HCT116 (cell line): ENCODE measurements around the gene FAM20C. TPM values are rescaled to one million over a fixed set of nuclear protein-coding genes. Genes with fewer than 3 reads are reported as not detected.

ENCODE experiments used
- ATAC-seq: fragments of 200-7000 bp; cut with Tn5 transposase; 2 replicates; pipeline ENCODE4 v1.9.1; 2020; ENCODE audit warnings: mild to moderate bottlenecking, moderate library complexity
- BruUV-seq: library from RNA; stranded (reverse); fragments of 400-500 nt; replicated peaks from 2 replicates; lab custom pipeline; 2021; lab: Mats Ljungman, UMichigan
- CTCF ChIA-PET: fragments of 300-600 bp; sonication (Branson Sonifier 250); formaldehyde crosslinking; loops from one replicate; lab custom pipeline; 2021; ENCODE audit warnings: antibody characterized with exemption; lab: Charles Lee
- POLR2A ChIA-PET: fragments of 300-600, 350-600 bp; sonication (Branson Sonifier 250); formaldehyde crosslinking; loops from one replicate; lab custom pipeline; 2021; ENCODE audit warnings: antibody characterized with exemption; lab: Charles Lee
- RAD21 ChIA-PET, 2 experiments: fragments of 300-600 bp; sonication (Branson Sonifier 250); formaldehyde crosslinking; loops; one replicate each; lab custom pipeline; 2023; ENCODE audit warnings: low total read pairs in 2 of 2; ENCODE audit not compliant: uncharacterized antibody in 2 of 2, unreplicated experiment in 2 of 2, low non-redundant PET in 1 of 2; lab: Charles Lee
- DNase-seq: peaks from one replicate; pipeline ENCODE4 v3.0.0-alpha.2; 2010; ENCODE audit warnings: low read depth, low spot score
- H2AFZ ChIP-seq: fragments of 200-600 bp; shearing (Covaris generic), sonication (generic); 2 replicates; pipeline ENCODE4 v1.6.1; 2017; ENCODE audit warnings: low read depth, mixed run types, mixed read lengths, antibody characterized with exemption, low read length; ENCODE audit not compliant: poor library complexity, severe bottlenecking
- H3K27ac ChIP-seq: 2 replicates; pipeline ENCODE4 v1.5.1; 2012; ENCODE audit warnings: low read depth, low read length
- H3K27me3 ChIP-seq: fragments of 200-600 bp; sonication (generic); 2 replicates; pipeline ENCODE4 v1.6.1; 2016; ENCODE audit warnings: mixed run types, low read length, mixed read lengths; ENCODE audit not compliant: insufficient read depth
- H3K36me3 ChIP-seq, 2 experiments: fragments of 200-500 bp in 1 of 2; fragments of 200-600 bp in 1 of 2; sonication (Bioruptor generic) in 1 of 2; sonication (generic) in 1 of 2; 2 replicates each; pipeline versions ENCODE4 v1.5.1 to v1.6.1; 2014 to 2016; ENCODE audit warnings: low read length in 2 of 2, inconsistent platforms in 1 of 2, mixed read lengths in 1 of 2, mixed run types in 1 of 2; ENCODE audit not compliant: insufficient read depth in 2 of 2, control insufficient read depth in 1 of 2
- H3K4me1 ChIP-seq, 2 experiments: fragments of 200-600 bp in 1 of 2; sonication (generic) in 1 of 2; 2 replicates each; pipeline versions ENCODE4 v1.5.1 to v1.6.1; 2012 to 2017; ENCODE audit warnings: low read length in 2 of 2, inconsistent platforms in 1 of 2, mild to moderate bottlenecking in 1 of 2, mixed read lengths in 1 of 2, mixed run types in 1 of 2, moderate library complexity in 1 of 2; ENCODE audit not compliant: insufficient read depth in 2 of 2, control insufficient read depth in 1 of 2
- H3K4me2 ChIP-seq: fragments of 200-600 bp; sonication (generic); 2 replicates; pipeline ENCODE4 v1.6.1; 2017; ENCODE audit warnings: mixed run types, low read length, mixed read lengths
- H3K4me3 ChIP-seq, 2 experiments: fragments of 200-600 bp in 1 of 2; sonication (generic) in 1 of 2; replicated peaks in 1 of 2; 2 replicates each; pipeline ENCODE4 v1.5.1; 2011 to 2016; ENCODE audit warnings: low read length in 2 of 2, control low read depth in 1 of 2, low read depth in 1 of 2, mild to moderate bottlenecking in 1 of 2, mixed read lengths in 1 of 2, mixed run types in 1 of 2
- H3K79me2 ChIP-seq: fragments of 200-600 bp; sonication (generic); 2 replicates; pipeline ENCODE4 v1.6.1; 2017; ENCODE audit warnings: mild to moderate bottlenecking, mixed run types, low read length, moderate library complexity, mixed read lengths; ENCODE audit not compliant: insufficient read depth
- H3K9ac ChIP-seq: fragments of 200-600 bp; sonication (generic); 2 replicates; pipeline ENCODE4 v1.6.1; 2016; ENCODE audit warnings: low read length, mixed read lengths
- H3K9me2 ChIP-seq: fragments of 200-600 bp; sonication (generic), shearing (Covaris generic); 2 replicates; pipeline ENCODE4 v1.6.1; 2017; ENCODE audit warnings: mixed run types, mild to moderate bottlenecking, moderate library complexity; ENCODE audit not compliant: insufficient read depth
- H3K9me3 ChIP-seq, 2 experiments: fragments of 200-500 bp in 1 of 2; fragments of 200-600 bp in 1 of 2; sonication (Bioruptor generic) in 1 of 2; sonication (generic) in 1 of 2; 2 replicates each; pipeline ENCODE4 v1.6.1; 2014 to 2017; ENCODE audit warnings: low read length in 2 of 2, mixed read lengths in 2 of 2, inconsistent platforms in 1 of 2, low read depth in 1 of 2, mild to moderate bottlenecking in 1 of 2, mixed run types in 1 of 2, moderate library complexity in 1 of 2; ENCODE audit not compliant: control insufficient read depth in 1 of 2, insufficient read depth in 1 of 2
- H4K20me1 ChIP-seq: fragments of 200-600 bp; sonication (generic), shearing (Covaris generic); 2 replicates; pipeline ENCODE4 v1.6.1; 2017; ENCODE audit warnings: mixed run types, mild to moderate bottlenecking, moderate library complexity; ENCODE audit not compliant: insufficient read depth
- CBX3 ChIP-seq: IDR thresholded peaks from 2 replicates; pipeline ENCODE4 v1.6.1; 2012; ENCODE audit warnings: low read depth
- CEBPB ChIP-seq: IDR thresholded peaks from 2 replicates; pipeline ENCODE4 v1.6.1; 2012; ENCODE audit warnings: low read depth
- EZH2 ChIP-seq: fragments of 200-600 bp; sonication (generic); IDR thresholded peaks from 2 replicates; pipeline ENCODE4 v1.6.1; 2017; ENCODE audit warnings: antibody characterized with exemption, mixed run types
- JUND ChIP-seq: IDR thresholded peaks from 2 replicates; pipeline ENCODE4 v1.6.1; 2012
- SIN3A ChIP-seq: IDR thresholded peaks from 2 replicates; pipeline ENCODE4 v1.6.1; 2012; ENCODE audit warnings: low read depth
- SRF ChIP-seq: IDR thresholded peaks from 2 replicates; pipeline ENCODE4 v1.6.1; 2012; ENCODE audit warnings: low read depth
- intact Hi-C: fragments of 100-400 bp; cut with micrococcal nuclease; formaldehyde crosslinking; loops from 2 replicates; pipeline ENCODE4 v1.10.0; 2022
- total RNA-seq: library from RNA; stranded (reverse); gene quantifications from one replicate; pipeline ENCODE4 v1.2.1, GENCODE V29; 2021; ENCODE audit not compliant: unreplicated experiment
- TF ChIP-seq, protein P1 (sequence below): IDR thresholded peaks from 2 replicates; pipeline ENCODE4 v1.6.1; 2011; ENCODE audit warnings: mild to moderate bottlenecking, low read length, moderate library complexity; ENCODE audit not compliant: insufficient replicate concordance; ENCODE audit errors: extremely low read depth
- TF ChIP-seq, protein P2 (sequence below): IDR thresholded peaks from 2 replicates; pipeline ENCODE4 v1.6.1; 2012
- TF ChIP-seq, protein P3 (sequence below): IDR thresholded peaks from 2 replicates; pipeline ENCODE4 v1.6.1; 2012
- TF ChIP-seq, protein P4 (sequence below): IDR thresholded peaks from 2 replicates; pipeline ENCODE4 v1.6.1; 2012; ENCODE audit warnings: low read depth

FAM20C gene
- total RNA-seq, 1 experiment from 2014 or later, result 27.1 TPM

DNA sequence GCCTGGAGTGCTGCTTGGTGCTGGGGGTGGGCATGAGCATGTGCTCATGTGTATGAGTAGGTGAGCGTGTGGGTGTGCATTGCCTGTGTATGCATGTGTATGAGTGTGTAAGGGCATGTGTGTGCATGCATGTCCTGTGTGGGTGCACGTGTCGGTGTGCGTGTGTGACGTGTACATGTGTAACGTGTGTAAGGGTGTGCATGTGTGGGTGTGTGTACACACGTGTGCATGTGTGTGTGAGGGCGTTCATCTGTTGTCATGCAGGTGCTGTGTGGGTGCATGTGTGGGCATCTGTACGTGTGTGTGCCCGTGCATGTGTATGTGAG is 30.3 kb downstream of the FAM20C start:
- TF ChIP-seq, protein P1, sequence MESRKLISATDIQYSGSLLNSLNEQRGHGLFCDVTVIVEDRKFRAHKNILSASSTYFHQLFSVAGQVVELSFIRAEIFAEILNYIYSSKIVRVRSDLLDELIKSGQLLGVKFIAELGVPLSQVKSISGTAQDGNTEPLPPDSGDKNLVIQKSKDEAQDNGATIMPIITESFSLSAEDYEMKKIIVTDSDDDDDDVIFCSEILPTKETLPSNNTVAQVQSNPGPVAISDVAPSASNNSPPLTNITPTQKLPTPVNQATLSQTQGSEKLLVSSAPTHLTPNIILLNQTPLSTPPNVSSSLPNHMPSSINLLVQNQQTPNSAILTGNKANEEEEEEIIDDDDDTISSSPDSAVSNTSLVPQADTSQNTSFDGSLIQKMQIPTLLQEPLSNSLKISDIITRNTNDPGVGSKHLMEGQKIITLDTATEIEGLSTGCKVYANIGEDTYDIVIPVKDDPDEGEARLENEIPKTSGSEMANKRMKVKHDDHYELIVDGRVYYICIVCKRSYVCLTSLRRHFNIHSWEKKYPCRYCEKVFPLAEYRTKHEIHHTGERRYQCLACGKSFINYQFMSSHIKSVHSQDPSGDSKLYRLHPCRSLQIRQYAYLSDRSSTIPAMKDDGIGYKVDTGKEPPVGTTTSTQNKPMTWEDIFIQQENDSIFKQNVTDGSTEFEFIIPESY, result no peak
- no peak for TF ChIP-seq CEBPB
- TF ChIP-seq, protein P2, sequence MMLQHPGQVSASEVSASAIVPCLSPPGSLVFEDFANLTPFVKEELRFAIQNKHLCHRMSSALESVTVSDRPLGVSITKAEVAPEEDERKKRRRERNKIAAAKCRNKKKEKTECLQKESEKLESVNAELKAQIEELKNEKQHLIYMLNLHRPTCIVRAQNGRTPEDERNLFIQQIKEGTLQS, result no peak
- TF ChIP-seq JUND, result no peak
- Histone ChIP-seq H3K4me3 (no peak overlapping the region), H3K9me2 (no peaks in the 10 kb centered on the region), H3K9me3 (no peaks in the 10 kb centered on the region), H2AFZ (no peak overlapping the region), H3K27me3 (no peaks in the 10 kb centered on the region), H3K4me2 (no peak overlapping the region), H4K20me1 (no peaks in the 10 kb centered on the region), H3K36me3 (no peaks in the 10 kb centered on the region), H3K9ac (no peak overlapping the region), H3K4me1 (no peaks in the 10 kb centered on the region; a peak in 1 of 4 replicates), H3K79me2 (no peaks in the 10 kb centered on the region), H3K27ac (no peak overlapping the region)
- POLR2A ChIA-PET, result no interaction called here
- RAD21 ChIA-PET, result no interaction called here
- intact Hi-C loops, result no loop called here
- peak; percentile 11; the same call in 1 of the 2 replicates for ATAC-seq
- no peak for DNase-seq
- CTCF ChIA-PET, result no interaction called here
- BruUV-seq, result no TSS peak

DNA sequence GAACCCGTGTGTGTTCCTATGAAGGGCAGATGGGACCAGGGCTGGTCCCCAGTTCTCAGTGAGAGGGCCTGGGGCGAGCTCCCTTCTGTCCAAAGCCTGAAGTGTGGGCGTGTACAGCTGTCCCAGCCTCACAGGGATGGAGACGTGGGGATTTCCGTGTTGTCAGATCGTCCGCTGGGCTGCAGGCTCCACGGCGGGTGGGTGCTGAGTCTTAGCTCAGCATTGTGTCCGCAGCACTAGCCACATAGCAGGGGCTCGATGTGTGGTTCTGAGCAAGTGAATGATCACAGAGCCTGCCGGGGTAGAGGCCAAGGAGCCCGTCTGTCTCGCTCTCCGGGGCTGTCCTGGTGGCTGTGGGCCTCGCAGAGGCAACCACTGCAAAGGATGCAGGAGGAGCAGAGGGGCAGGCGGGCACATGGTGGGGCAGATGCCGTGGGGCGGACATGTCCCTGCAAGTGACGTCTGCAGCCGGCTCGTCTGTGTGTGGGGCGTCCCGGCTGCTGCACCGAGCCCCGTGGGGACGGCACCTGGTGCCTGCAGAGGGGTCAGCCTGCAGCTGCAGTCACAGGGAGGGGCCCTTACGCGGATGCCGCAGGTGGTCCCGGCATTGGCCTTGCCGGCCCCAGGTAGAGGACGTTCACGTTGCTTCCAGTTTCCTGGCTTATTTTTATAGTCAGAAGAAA is 30.9 kb downstream of the FAM20C start:
- no peak for ATAC-seq
- Histone ChIP-seq H3K27ac (no peak overlapping the region), H2AFZ (no peak overlapping the region), H3K4me1 (no peaks in the 10 kb centered on the region; a peak in 1 of 4 replicates), H3K79me2 (no peaks in the 10 kb centered on the region), H3K9me2 (no peaks in the 10 kb centered on the region), H3K36me3 (no peaks in the 10 kb centered on the region), H3K9me3 (no peaks in the 10 kb centered on the region), H4K20me1 (no peaks in the 10 kb centered on the region), H3K4me3 (no peak overlapping the region), H3K27me3 (no peaks in the 10 kb centered on the region)
- DNase-seq, result no peak
- ChIA-PET RAD21 (no interaction called here), CTCF (no interaction called here)
- no TSS peak for BruUV-seq
- no peak for TF ChIP-seq SIN3A
- no peak for TF ChIP-seq EZH2
- TF ChIP-seq, protein P3, sequence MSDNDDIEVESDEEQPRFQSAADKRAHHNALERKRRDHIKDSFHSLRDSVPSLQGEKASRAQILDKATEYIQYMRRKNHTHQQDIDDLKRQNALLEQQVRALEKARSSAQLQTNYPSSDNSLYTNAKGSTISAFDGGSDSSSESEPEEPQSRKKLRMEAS, result no peak
- no peak for TF ChIP-seq CEBPB
- TF ChIP-seq, protein P4, sequence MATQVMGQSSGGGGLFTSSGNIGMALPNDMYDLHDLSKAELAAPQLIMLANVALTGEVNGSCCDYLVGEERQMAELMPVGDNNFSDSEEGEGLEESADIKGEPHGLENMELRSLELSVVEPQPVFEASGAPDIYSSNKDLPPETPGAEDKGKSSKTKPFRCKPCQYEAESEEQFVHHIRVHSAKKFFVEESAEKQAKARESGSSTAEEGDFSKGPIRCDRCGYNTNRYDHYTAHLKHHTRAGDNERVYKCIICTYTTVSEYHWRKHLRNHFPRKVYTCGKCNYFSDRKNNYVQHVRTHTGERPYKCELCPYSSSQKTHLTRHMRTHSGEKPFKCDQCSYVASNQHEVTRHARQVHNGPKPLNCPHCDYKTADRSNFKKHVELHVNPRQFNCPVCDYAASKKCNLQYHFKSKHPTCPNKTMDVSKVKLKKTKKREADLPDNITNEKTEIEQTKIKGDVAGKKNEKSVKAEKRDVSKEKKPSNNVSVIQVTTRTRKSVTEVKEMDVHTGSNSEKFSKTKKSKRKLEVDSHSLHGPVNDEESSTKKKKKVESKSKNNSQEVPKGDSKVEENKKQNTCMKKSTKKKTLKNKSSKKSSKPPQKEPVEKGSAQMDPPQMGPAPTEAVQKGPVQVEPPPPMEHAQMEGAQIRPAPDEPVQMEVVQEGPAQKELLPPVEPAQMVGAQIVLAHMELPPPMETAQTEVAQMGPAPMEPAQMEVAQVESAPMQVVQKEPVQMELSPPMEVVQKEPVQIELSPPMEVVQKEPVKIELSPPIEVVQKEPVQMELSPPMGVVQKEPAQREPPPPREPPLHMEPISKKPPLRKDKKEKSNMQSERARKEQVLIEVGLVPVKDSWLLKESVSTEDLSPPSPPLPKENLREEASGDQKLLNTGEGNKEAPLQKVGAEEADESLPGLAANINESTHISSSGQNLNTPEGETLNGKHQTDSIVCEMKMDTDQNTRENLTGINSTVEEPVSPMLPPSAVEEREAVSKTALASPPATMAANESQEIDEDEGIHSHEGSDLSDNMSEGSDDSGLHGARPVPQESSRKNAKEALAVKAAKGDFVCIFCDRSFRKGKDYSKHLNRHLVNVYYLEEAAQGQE, result no peak
- TF ChIP-seq SRF, result no peak
- TF ChIP-seq, protein P1, result no peak
- TF ChIP-seq CBX3, result no peak
- TF ChIP-seq, all 23 proteins: peak for 0
- Histone ChIP-seq H3K9ac (no peak overlapping the region), H3K4me2 (no peak overlapping the region)
- POLR2A ChIA-PET, result no interaction called here
- intact Hi-C loops, result no loop called here
